Activated CD8-positive, alpha-beta memory T cell treated with anti-CD3 and anti-CD28 coated beads, Interleukin-2, amount 50 U/mL, for 4 hours (primary cell): ENCODE results near the gene CBLB.

ENCODE experiments used
- DNase-seq: peaks from one replicate; pipeline ENCODE4 v3.0.0-alpha.2; 2020

Gene CBLB

GRCh38 chr3:105678017-105678416, 190.8 kb downstream of the CBLB start:
- no peak for DNase-seq

DNA sequence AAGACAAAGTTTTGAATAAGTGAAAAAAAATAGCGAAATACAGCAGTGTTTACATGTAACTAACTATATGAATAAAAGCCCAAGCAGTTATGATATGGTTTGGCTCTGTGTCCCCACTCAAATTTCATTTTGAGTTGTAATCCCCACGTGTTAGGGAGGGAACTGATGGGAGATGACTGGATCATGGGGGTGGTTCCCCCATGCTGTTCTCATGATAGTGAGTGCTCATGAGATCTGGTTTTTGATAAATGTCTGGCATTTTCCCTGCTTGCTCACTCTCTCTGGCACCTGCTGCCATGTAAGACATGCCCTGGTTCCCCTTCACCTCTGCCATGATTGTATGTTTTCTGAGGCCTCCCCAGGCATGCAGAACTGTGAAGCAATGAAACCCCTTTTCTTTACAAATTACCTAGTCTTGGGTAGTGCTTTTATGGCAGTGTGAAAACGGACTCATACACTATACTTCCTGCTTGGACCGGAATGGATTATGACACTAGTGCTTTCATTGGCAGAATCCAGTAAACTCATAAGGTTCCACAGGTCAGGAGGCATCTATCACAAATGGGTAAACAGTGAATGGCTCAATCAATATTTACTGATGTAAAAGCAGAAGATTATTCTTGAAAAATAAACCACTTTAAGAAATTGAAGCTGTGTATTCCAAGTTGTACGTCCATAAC, 192.1 kb downstream of the CBLB start:
- DNase-seq = no peak

GRCh38 chr3:105674437-105675065, 194.3 kb downstream of the CBLB start:
- DNase-seq = no peak

DNA sequence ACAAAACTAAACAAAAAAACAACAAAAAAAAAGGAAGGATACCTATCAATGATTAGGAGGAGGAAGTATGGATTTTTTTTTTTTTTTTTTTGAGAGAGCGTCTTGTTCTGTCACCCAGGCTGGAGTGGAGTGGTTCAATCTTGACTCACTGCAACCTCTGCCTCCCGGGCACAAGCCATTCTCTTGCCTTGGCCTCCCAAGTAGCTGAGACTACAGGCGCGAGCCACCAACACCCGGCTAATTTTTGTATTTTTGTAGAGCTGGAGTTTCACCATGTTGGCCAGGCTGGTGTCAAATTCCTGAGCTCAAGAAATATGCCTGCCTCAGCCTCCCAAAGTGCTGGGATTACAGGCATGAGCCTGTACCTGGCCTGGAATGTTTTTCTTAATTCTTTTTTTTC, 195.8 kb downstream of the CBLB start:
- no peak for DNase-seq

- DNase-seq = no peak
These were observed 206.5 kb downstream of the CBLB start for GRCh38 chr3:105662306-105662705.

- no peak for DNase-seq
These were observed 207.4 kb downstream of the CBLB start for GRCh38 chr3:105661461-105661860.

DNA sequence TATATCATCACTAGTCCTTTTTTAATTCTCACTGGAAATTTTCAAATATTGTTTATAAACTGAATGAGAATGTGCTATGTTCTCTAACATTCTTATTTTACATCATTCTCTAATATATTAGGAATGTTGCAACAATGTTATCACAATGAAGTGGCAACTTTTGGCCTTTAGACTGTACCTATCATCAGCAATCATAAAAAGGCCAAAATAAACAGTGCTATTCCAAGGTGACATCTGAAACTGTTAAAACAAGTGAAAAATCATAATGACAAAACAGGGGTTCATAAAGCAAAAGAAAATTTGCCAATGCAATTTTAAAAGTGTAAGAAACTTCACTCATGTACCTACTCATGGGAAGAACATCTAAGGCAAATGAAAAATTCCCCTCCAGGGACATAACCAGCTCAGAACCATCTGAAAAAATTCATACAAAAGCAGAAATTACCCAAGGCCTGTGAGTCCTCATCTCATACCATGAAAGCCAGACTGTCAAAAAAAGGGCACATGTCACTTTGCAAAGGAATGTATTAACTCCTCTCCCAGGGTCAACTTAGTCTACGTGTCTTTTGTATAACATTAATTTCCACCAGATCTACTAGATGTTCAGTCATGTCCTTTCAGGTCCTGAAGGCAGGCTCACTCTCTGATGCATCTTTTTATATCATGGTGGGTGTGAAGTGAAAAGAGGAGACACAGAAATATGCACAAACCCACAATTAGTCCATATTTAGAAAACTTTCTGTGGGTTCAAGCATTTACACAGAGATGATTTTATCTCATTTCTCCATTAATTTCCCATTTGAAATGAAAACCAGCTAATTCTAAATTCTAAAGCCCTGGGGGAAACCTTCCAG, 211.9 kb downstream of the CBLB start:
- DNase-seq = no peak

- DNase-seq = no peak
These were observed 214.9 kb downstream of the CBLB start for GRCh38 chr3:105653868-105654267.

- no peak for DNase-seq
These were observed 215.6 kb downstream of the CBLB start for GRCh38 chr3:105653166-105653565.

DNA sequence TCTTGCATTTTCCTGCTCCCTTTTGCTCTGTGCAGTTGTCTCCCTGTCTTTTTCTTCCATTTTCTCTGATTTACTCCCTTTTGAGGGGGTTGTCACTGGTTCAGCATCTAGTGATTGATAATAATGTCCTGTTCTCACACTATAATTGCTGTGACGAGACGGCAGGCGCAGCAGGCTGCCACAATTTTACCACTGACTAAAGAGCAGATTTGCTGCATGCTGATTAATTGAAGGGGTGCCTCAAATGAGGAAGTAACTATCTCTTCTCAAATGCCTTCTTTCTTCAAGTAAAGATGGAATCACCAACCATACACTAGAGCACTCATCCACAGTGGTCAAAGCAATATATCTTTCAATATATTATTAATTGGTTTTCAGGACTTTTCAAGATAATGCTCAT, 219.3 kb downstream of the CBLB start:
- DNase-seq = no peak

GRCh38 chr3:105647047-105647446, 221.8 kb downstream of the CBLB start:
- no peak for DNase-seq

DNA sequence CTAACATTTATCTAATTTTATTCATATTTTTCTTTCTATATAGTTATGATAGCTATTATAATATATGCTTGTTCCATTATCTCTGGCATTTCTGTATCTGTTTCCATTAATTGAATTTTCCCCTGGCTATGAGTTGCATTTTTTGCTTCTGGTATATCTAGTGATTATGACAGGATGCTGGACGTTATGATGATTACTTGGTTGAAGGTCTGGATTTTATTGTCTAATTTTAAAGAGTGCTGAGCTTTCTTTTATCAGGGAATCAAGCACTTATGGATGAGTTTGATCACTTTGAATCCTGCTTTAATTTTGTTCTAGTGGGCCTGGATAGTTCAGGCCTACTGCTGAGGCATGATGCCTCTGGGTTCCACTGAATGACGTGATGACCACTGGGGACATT, 229.7 kb downstream of the CBLB start:
- no peak for DNase-seq

GRCh38 chr3:105634708-105635107, 234.1 kb downstream of the CBLB start:
- DNase-seq = no peak

DNA sequence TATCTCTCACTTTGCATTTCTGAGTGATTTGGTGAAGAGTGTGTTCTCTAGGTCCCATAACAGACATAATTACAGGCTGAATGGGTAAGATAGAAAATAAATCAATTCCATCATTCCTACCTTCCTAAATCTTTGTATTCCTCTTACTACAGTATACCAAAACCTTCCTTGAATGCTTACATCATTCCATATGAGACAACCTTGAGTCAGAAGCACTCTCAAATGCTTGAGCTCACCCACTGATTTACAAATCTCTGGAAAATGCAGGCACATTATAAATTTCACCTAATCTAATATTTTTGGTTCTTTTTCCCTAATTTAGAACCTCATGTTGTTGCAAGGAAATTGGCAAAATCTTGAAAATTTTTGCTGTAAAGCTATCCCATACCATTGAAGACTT, 239.1 kb downstream of the CBLB start:
- DNase-seq = no peak

- DNase-seq = no peak
These were observed 242.1 kb downstream of the CBLB start for GRCh38 chr3:105626739-105627138.

DNA sequence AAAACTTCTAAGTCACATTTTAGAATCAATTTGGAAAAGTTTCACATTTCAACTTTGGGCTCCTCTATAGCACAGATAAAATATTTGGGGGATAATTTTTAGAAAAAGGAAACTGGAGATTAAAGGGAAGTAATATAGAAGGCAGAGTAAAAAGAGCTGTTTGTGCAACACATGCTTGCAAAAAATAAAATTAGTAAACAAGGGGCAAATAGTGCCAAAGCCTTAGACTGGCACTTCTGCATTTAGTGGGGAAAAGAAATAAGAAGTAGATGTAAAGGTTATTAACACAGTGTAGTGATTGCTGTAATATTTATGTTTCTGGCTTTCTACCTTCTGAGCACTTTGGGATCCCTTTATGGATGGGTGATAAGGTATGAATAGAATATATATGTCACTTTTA, 246.6 kb downstream of the CBLB start:
- no peak for DNase-seq

DNA sequence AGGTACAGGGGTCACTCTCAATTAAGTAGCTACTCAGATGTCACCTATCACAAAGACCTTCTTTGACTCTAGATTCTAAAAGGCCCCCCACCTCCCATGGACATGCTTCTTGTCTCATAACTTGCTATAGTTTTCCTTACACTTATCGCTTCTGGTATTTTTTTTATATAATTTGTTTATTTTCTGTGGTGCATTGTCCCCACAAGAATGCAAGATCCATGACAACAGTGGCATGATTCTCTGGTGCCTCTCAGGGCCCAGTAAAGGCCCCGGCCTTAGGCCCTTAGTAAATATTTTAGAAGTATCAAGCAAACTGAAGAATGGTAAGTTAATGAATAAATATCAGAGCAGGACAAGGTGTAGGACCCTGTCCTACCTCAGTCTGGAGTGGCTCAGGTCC, 248.6 kb downstream of the CBLB start:
- no peak for DNase-seq

DNA sequence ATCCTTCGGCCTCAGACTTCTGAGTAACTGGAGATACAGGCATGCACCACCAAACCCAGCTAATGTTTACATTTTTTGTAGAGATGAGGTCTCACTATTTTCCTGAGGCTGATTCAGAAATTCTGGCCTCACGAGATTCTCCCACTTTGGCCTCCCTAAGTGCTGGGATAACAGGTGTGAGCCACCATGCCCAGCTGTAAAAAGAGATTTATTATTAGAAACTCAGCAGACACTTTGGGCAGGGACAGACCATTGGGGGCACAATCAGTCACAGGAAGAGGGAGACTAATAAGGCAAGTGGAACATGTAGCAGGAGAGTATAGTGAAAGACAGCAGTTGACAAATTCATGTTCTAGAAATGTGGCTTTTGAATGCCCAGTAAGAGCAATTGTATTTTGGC, 249.2 kb downstream of the CBLB start:
- no peak for DNase-seq

GRCh38 chr3:105618556-105618955, 250.3 kb downstream of the CBLB start:
- DNase-seq = no peak

- DNase-seq = no peak
These were observed 252.3 kb downstream of the CBLB start for GRCh38 chr3:105616374-105617121.

DNA sequence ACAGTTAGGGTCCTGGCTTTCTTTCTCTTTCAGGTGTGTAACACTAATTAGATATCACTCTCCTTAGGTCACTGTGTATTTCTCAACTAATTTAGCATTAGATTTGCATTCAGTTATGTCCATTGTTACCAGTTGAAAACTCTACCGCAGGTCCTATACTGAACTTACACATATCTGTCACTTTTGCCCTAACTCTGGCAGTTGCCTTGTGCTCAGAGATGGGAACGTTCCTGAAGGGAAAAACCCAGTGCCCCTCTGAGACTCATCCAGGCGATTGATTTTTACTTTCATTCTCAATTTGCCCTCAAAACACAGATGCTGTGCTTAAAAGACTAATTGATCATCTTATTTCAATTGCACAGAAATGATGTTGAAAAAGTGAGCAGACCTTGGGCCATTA, 253.0 kb downstream of the CBLB start:
- DNase-seq = no peak

DNA sequence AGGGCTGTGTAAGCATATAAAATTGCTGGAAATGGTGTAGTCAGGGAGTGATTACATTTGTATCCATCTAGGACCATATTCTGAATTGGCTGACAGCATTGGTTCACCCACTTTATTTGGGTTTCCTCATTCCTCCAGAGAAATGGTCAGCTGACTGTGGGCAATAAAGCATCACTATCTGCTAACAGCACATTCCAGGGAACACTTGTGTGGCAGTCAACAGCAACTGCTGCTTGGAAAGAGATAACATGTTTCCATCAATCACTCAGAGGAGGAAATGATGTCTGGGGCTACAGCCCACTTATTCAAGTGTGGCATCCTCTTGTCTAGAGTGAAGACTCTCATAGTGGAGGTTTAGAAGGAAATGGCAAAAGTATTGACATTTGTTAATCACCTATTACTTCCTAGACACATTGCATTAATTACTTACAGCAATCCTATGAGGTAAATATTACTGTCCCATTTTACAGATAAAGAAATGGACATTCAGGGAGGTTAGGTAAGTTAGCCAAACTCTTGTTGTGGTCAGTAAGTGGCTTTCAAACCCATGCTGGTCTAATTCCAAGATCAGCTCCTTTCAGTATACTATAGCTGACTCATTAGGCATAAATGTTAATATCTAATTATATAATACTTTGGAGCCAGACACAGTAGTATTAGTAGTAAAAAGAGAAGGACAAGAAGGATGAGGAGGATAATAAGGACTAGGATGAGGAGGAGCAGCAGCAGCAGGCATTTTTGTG, 254.4 kb downstream of the CBLB start:
- no peak for DNase-seq

DNA sequence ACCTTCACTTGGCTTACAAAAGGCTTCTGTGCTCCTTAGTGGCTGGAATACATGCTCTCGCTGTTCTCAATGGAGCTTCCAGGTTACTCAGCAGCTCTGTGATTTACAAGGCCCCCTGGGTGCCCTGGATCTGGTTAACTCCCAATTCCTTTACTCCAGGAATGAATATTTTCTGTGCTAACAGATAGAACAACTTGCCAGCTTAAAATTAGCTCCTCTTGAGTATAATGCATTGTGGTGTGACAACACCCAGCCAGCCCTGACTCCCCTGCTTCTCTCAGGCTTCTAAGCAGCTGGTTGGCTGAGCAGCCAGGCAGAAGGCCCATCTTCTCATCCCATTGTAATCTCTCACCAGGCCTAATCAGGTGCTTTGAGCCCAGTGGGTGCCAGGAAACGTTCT, 255.7 kb downstream of the CBLB start:
- no peak for DNase-seq
